Measurements from ENCODE around the gene CAMKMT.
"Not testable (repeated sequence)": the region's sequence is repeated elsewhere in the genome, so short reads cannot be mapped to it uniquely, and the experiment has no call there.

GRCh38 chr2:44505664-44506063 is 143.9 kb downstream of the CAMKMT start:
- TF ChIP-seq CTCF (IDR thresholded peaks at IDR 0.05 in 4 of 5, conservative IDR thresholded peaks at IDR 0.05 in 1 of 5); POLR2A (IDR thresholded peaks at IDR 0.05): not testable (repeated sequence)

Measured in gastrocnemius medialis (tissue), 4 donors.